Skeletal muscle cell (primary cell): ENCODE data around the gene NDEL1.

Experiments used
- DNase-seq: peaks from one replicate; pipeline ENCODE4 v3.0.0-alpha.2; 2010; ENCODE audit warnings: low read depth
- H3K4me3 ChIP-seq: 2 replicates; pipeline ENCODE4 v1.5.1; 2011; ENCODE audit warnings: low read depth, mild to moderate bottlenecking, control low read depth, low read length, moderate library complexity

Gene NDEL1

GRCh38 chr17:8412089-8412488 lies 23.6 kb upstream of the NDEL1 start:
- DNase-seq: no peak
- H3K4me3 ChIP-seq: no peak overlapping the region

GRCh38 chr17:8413328-8413727 lies 22.4 kb upstream of the NDEL1 start:
- no peak for DNase-seq
- no peak overlapping the region for H3K4me3 ChIP-seq

- H3K4me3 ChIP-seq: no peak overlapping the region
- DNase-seq: no peak
Observed at GRCh38 chr17:8413938-8414337, 21.7 kb upstream of the NDEL1 start.

DNA sequence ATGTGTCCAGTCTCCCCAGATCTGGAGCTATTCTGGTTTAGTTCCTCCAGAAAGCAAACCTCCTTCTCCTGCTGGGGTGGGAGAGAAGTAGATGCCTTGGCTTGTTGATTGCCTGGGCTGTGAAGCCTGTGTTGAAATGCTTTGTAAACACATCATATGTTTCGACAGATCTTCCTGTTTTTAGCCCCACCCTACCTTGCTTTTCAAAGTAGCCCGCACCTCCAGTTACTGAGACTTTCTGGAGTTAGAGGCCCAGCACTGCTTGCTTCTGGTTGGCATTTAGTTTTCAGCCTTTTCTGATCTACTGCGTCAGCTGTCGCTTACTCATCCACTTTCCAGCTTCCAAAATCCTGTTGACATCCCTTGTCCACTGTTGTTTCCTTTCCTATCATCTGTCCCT lies 17.9 kb upstream of the NDEL1 start:
- H3K4me3 ChIP-seq: no peak overlapping the region
- DNase-seq: no peak

GRCh38 chr17:8418471-8418870 lies 17.2 kb upstream of the NDEL1 start:
- DNase-seq: no peak
- no peak overlapping the region for H3K4me3 ChIP-seq

DNA sequence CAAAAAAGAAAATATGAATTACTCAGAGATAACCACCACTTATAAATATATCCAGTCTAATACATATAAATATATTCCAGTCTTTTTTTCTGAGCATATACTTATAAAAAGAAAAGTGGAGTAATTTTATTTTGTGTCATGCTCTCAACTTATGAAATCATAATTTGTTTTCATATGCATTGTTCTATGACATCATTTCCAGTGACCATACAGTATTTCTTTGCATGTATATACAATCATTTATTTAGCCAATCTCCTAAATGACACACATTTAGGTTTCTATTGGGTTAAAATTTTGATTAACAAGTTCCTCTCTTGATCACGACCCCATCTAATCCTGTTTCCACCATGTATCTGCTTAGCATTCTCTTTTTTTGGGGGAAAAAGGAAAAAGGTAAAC lies 16.4 kb upstream of the NDEL1 start:
- no peak overlapping the region for H3K4me3 ChIP-seq
- no peak for DNase-seq

DNA sequence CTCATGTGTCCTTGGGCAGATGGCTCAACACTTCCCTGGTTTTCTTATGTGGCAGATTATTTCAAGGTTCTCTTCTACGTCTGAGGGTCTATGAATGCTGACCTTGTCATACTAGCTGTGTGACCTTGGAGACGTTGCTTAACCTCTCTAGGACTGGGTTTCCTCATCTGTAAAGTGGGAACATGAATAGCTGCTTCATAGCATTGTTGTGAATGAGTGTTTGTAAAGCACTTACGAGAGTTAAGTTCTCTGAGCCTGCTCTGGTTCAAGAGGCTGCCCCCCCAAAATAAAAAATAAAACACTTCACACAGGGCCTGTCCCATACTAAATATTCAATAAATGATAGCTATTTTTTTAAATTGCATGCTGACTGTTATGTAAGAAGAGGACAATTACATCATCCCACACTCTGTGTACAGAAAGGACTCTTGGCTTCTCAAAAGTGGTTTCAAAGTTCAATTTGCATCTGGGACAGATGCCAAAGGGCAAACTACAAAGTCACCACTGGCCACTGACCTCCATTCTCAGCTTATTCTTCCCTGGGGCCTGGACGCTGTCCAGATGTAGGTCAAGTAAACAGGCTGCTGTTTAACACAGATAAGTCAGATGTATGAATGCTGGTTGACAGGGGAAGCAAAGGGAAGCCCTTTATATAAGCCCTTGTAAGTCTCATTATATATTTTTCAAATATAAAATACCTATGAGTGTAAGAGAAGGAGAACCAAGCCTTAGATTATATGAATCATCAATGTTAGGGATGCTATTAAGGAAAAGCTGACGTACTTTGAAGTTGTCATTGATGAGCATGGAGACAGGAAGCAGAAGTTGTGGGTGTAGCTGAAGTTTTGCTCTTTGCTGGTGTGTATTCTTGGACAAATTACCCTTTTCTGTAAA lies 15.4 kb upstream of the NDEL1 start:
- DNase-seq: no peak
- H3K4me3 ChIP-seq: no peak overlapping the region

GRCh38 chr17:8421571-8421970 lies 14.1 kb upstream of the NDEL1 start:
- H3K4me3 ChIP-seq: no peak overlapping the region
- no peak for DNase-seq

GRCh38 chr17:8426094-8426720 lies 9.5 kb upstream of the NDEL1 start:
- H3K4me3 ChIP-seq: no peak overlapping the region
- no peak for DNase-seq

DNA sequence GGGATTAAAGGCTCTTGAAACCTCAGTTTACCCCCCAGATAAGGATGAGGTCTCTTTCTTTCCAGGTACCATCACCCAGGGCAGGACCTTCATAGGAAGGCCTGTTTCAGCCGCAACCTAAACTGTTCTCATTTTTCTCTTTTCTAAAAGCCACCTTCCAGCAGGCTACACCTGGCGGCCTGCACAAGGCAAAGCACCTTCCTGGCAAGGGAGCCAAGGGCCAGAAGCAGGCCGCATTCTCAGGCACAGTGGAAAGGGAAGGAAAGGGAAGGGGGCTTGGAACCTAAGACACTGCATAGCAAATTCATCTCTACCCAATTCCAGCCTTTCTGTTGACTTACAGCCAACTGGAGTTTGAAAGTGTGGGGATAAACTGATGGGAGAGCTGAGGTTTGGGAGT lies 8.9 kb upstream of the NDEL1 start:
- no peak overlapping the region for H3K4me3 ChIP-seq
- no peak for DNase-seq

GRCh38 chr17:8430966-8431365 lies 4.7 kb upstream of the NDEL1 start:
- H3K4me3 ChIP-seq: no peak overlapping the region
- no peak for DNase-seq

DNA sequence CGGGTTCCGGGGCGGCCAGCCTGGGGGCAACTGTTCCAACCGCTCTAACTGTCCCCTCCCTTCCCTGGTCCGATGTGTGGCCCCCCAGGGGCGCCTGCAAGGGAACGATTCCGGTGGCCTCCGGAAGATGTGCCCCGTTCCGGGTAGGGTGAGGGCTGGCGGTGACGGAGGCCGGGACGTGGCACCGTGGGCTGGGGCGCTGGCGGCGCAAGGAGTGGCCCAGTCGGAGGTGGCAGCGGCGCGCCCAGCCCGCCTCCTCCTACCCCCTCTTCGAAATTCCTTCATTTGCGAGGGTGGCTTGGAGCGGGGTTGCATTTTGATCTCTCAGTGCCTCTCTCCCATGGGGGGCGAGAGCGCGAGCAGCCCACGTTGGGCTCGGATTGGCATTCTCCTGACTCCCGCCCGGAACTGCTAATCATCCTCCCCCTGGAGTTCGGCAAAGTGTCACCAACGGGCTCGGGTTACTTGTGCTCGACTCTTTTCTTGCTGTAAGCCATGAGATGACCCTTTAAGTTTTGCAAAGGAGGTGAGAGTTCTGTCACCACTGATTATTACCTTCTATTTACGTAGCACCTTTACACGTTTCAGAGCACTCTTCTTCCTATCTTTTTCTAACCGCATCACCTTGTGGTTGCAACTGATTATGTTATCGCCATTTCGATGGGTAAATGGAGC lies 622 bp downstream of the NDEL1 start:
- peak overlapping the region; percentile 93 for H3K4me3 ChIP-seq
- DNase-seq: no peak

GRCh38 chr17:8436844-8437171 lies 1.1 kb downstream of the NDEL1 start:
- peak overlapping the region; percentile 93 for H3K4me3 ChIP-seq
- no peak for DNase-seq

GRCh38 chr17:8438441-8438840 lies 2.8 kb downstream of the NDEL1 start:
- no peak for DNase-seq
- H3K4me3 ChIP-seq: no peak overlapping the region

DNA sequence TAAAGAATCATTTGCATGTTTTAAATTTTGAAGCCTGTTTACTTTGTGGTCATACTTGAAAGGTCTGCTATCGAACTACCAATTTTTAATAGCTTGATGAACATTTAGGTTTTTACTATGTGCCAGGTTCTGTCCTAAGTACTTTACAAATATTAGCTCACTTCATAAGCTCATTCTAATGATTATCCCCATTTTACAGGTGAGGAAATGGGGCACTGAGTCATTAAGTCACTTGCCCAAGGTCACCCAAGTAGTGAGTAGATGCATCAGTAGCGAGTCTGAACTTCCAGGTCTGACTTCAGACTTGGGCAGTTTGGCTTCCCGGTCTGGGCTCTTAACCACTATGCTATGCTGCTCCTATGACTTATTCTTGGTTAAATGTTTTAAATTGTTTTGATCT lies 4.0 kb downstream of the NDEL1 start:
- DNase-seq: no peak
- no peak overlapping the region for H3K4me3 ChIP-seq

- DNase-seq: no peak
Observed at GRCh38 chr17:8441690-8442089, 6.0 kb downstream of the NDEL1 start.

GRCh38 chr17:8442310-8442709 lies 6.6 kb downstream of the NDEL1 start:
- DNase-seq: no peak
- no peak overlapping the region for H3K4me3 ChIP-seq

More at GRCh38 chr17:8441690-8442089, 6.0 kb downstream of the NDEL1 start:
- no peak overlapping the region for H3K4me3 ChIP-seq

- no peak overlapping the region for H3K4me3 ChIP-seq
- DNase-seq: no peak
Observed at GRCh38 chr17:8443756-8444155, 8.1 kb downstream of the NDEL1 start.

GRCh38 chr17:8444494-8444893 lies 8.8 kb downstream of the NDEL1 start:
- no peak overlapping the region for H3K4me3 ChIP-seq
- no peak for DNase-seq

DNA sequence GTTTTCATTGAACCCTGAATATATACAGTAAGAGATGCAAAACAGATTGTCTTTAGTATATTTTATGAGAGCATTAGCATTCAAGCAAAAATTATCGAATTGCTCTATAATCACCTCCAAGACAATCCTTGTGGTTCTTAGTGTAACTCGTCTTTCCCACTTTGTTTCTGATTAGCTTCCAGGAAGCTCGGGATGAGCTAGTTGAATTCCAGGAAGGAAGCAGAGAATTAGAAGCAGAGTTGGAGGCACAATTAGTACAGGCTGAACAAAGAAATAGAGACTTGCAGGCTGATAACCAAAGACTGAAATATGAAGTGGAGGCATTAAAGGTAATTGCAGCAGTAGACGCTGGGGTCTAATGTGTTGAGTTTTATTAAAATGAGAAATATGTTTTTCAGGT lies 9.9 kb downstream of the NDEL1 start:
- DNase-seq: no peak
- no peak overlapping the region for H3K4me3 ChIP-seq

DNA sequence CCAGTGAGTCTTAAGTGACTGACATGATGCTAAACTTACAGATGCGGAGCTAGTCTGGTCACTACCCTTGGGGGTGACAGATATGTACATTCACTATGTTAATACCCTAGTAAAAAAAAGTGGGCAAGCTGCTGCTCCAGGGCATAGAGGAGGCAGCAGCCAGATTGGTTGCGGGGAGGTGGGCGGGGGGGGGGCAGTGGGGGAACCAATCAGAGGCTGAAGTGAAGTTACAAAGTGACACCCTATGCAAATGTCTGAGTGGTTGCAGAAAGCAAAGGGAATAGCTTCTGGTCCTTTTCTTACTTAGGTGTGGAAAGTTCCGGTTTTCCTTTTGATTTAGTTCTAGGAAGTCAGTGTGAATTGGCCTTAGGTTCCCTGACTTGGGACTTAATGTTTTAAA lies 12.1 kb downstream of the NDEL1 start:
- no peak overlapping the region for H3K4me3 ChIP-seq
- no peak for DNase-seq
